ENCODE data around the gene MED26. TPM values are rescaled to one million over a fixed set of nuclear protein-coding genes. Genes with fewer than 3 reads are reported as not detected.

MED26 gene
- total RNA-seq, 2 donors from 2014 or later: 5.2 to 5.9 TPM

- Histone ChIP-seq H3K36me3 (peaks cover 53% of the 10 kb centered on the region), H3K27ac (no peak overlapping the region), H3K27me3 (no peaks in the 10 kb centered on the region), H3K4me3 (no peak overlapping the region), H3K9me3 (no peaks in the 10 kb centered on the region), H3K4me1 (peaks cover 0 to 12% of the 10 kb centered on the region in 2 donors)
- no peak for DNase-seq (ENCODE audit: low spot score)
- no peak for TF ChIP-seq CTCF (IDR thresholded peaks at IDR 0.05)
Measured at GRCh38 chr19:16566702-16567101, 61.3 kb downstream of the MED26 start.

- DNase-seq (ENCODE audit: low spot score): no peak
- Histone ChIP-seq H3K4me3 (no peak overlapping the region), H3K27ac (no peak overlapping the region), H3K27me3 (no peaks in the 10 kb centered on the region), H3K9me3 (no peaks in the 10 kb centered on the region), H3K4me1 (peaks cover 0 to 6% of the 10 kb centered on the region in 2 donors), H3K36me3 (peaks cover 57% of the 10 kb centered on the region)
- TF ChIP-seq CTCF (IDR thresholded peaks at IDR 0.05): no peak
Measured at GRCh38 chr19:16566161-16566560, 61.8 kb downstream of the MED26 start.

GRCh38 chr19:16564842-16565241 lies 63.2 kb downstream of the MED26 start:
- Histone ChIP-seq H3K4me3 (no peak overlapping the region), H3K9me3 (no peaks in the 10 kb centered on the region), H3K36me3 (peaks cover 62% of the 10 kb centered on the region), H3K4me1 (no peaks in the 10 kb centered on the region), H3K27ac (no peak overlapping the region), H3K27me3 (no peaks in the 10 kb centered on the region)
- no peak for TF ChIP-seq CTCF (IDR thresholded peaks at IDR 0.05)
- DNase-seq (ENCODE audit: low spot score): no peak

- Histone ChIP-seq H3K4me1 (no peaks in the 10 kb centered on the region), H3K27ac (no peak overlapping the region), H3K9me3 (no peaks in the 10 kb centered on the region), H3K27me3 (no peaks in the 10 kb centered on the region), H3K36me3 (peaks cover 65% of the 10 kb centered on the region), H3K4me3 (no peak overlapping the region)
- no peak for TF ChIP-seq CTCF (IDR thresholded peaks at IDR 0.05)
- DNase-seq (ENCODE audit: low spot score): no peak
Measured at GRCh38 chr19:16562608-16563025, 65.4 kb downstream of the MED26 start.

- Histone ChIP-seq H3K4me3 (no peak overlapping the region), H3K27ac (no peak overlapping the region), H3K9me3 (no peaks in the 10 kb centered on the region), H3K27me3 (no peaks in the 10 kb centered on the region), H3K4me1 (no peaks in the 10 kb centered on the region), H3K36me3 (peaks cover 52% of the 10 kb centered on the region)
- DNase-seq (ENCODE audit: low spot score): no peak
- TF ChIP-seq CTCF (IDR thresholded peaks at IDR 0.05): no peak
Measured at GRCh38 chr19:16561382-16561781, 66.6 kb downstream of the MED26 start.

- TF ChIP-seq CTCF (IDR thresholded peaks at IDR 0.05): no peak
- Histone ChIP-seq H3K27me3 (no peaks in the 10 kb centered on the region), H3K9me3 (no peaks in the 10 kb centered on the region), H3K27ac (no peak overlapping the region), H3K36me3 (peaks cover 50% of the 10 kb centered on the region), H3K4me3 (no peak overlapping the region), H3K4me1 (no peaks in the 10 kb centered on the region)
- DNase-seq (ENCODE audit: low spot score): no peak
Measured at GRCh38 chr19:16559780-16560276, 68.2 kb downstream of the MED26 start.
